GM12801 (cell line): ENCODE data around the gene UGT3A2.

Source experiments
- TF ChIP-seq, protein P1 (sequence below): IDR thresholded peaks from one replicate; pipeline ENCODE4 v1.5.1; 2011; ENCODE audit warnings: control low read depth; ENCODE audit not compliant: insufficient read length; ENCODE audit errors: extremely low read depth

Gene UGT3A2

GRCh38 chr5:35990941-35991611 lies 75.6 kb downstream of the UGT3A2 start, which contains the start of gene UGT3A1:
TSS of gene UGT3A1 (minus strand) at chr5:35991390. CDS start at chr5:35991240, 150 bp downstream.
- TF ChIP-seq, protein P1, sequence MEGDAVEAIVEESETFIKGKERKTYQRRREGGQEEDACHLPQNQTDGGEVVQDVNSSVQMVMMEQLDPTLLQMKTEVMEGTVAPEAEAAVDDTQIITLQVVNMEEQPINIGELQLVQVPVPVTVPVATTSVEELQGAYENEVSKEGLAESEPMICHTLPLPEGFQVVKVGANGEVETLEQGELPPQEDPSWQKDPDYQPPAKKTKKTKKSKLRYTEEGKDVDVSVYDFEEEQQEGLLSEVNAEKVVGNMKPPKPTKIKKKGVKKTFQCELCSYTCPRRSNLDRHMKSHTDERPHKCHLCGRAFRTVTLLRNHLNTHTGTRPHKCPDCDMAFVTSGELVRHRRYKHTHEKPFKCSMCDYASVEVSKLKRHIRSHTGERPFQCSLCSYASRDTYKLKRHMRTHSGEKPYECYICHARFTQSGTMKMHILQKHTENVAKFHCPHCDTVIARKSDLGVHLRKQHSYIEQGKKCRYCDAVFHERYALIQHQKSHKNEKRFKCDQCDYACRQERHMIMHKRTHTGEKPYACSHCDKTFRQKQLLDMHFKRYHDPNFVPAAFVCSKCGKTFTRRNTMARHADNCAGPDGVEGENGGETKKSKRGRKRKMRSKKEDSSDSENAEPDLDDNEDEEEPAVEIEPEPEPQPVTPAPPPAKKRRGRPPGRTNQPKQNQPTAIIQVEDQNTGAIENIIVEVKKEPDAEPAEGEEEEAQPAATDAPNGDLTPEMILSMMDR = no peak

DNA sequence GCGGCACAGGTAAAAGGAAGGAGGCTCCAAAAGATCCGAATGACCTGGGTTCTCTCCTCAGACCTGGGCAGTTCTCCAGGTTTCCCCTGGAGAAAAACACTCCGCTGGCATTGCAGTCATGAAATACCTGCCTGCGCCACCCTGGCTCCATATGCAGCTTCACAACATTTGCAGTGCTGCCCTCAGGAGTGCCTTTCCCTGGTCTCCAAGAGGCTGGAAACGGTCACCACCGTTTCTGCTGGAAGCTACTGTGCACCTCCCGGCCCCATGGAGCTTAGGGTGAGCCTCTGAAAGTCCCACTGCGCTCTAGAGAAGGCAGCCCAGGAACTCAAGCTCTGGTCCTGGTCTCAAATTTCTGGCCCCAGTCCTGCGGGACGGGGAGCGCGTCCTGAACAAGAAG lies 76.2 kb downstream of the UGT3A2 start:
- TF ChIP-seq, protein P1 = no peak

DNA sequence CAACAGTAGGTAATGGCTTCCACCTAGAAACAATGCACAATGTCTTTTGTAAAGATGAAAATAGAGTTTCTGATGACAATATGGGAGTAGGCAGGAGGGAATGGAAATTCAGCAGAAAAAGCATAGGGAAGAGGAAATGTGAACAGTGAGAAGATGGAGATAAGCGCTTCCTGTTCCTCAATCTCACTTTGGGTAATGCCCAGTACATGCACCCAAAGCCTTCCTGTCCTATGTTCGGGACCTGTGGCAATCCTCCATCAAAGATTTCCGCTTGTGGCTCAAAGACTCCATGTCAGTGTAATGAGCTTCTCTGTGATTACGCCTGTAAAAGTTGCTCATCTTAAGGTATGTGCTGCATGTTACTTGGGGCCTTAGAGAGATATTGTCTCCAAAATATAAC lies 78.2 kb downstream of the UGT3A2 start:
- TF ChIP-seq, protein P1 = no peak

DNA sequence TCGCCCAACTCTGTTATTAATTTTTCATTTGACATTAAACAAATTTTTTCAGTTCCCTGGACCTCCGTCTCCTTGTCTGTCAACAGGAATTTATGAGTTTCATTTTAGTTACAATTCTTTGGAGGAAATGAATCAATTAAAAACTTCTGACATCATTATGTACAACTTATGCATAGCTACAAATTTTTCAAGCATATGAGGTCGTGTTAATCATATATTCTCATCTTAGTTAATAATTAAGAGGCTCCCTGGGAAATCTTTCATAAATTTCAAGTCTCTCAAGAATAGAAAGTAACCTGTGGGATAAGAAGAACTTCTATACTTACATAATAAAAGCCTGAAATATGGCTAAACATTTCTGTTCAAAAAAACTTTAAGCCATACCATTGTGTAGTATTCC lies 78.9 kb downstream of the UGT3A2 start:
- TF ChIP-seq, protein P1 = no peak
